CD1c-positive myeloid dendritic cell (primary cell): Measurements from ENCODE around the gene USP36.
"Not testable (repeated sequence)": the region's sequence is repeated elsewhere in the genome, so short reads cannot be mapped to it uniquely, and the experiment has no call there.

ENCODE experiments used
- DNase-seq: peaks from one replicate; pipeline ENCODE4 v3.0.0-alpha.2; 2016; ENCODE audit errors: extremely low spot score

The USP36 gene

DNA sequence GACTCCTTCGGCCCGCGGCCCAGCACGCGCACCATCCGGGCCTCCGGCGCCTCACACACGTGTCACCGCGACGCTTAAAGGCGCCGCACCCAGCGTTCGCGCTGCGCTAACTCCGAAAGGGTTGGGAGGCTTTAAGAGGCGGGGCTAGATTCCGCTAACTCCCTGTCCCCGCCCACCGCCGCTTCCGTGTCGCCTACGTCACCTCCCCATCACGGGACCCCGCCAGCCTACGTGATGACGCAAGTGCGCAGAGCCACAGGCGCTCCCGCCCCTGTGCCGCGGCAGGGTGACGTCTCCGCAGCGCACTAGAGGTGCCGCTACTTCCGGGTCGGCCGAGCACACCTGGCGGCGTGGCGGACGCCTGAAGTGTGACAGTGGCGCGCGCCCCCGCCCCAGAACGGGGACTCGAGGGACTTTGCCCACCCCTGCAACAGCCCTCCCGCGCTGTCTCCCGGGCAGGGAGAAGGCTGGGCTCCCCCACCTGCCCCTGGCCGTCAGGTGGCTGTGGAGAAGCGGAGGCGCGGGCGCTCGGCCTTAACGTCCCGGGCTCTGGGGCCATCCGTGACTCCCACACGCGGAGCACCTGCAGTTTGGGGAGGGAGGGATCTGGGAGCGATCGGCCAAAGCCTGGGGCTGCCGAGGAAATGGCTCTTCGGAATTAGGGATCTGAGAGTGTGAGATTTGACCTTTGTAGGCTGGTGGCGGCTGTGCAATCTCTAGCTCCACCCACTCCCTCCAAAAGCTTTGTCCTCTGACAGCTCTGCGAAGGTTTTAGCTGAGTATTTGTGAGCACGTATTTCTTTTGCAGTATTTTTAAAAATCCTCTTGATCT lies at the start of gene USP36:
Gene USP36 (minus strand): TSS at position 35 of the 832 bp plus-strand sequence. CDS start 4,451 bp downstream, outside the sequence.
- peak; percentile 100 for DNase-seq

GRCh38 chr17:78890096-78890495 lies 49.5 kb upstream of the USP36 start:
- DNase-seq = not testable (repeated sequence)

DNA sequence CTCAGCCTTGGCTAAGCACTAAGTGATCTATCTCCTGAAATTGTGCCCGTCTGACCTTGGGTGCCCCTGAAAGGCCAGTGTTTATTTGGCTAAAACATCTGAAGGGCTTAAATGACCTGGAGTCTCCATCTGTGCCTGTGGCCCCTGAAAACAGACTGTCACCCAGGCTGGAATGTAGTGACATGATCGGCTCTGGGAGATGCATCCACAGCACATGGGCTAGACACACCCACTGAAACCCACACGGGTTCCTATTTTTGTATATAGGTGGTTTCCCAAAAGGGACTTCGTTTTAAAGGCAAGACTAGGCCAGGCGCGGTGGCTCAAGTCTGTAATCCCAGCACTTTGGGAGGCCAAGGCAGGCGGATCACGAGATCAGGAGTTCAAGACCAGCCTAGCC lies 48.9 kb upstream of the USP36 start:
- peak; percentile 89 for DNase-seq

DNA sequence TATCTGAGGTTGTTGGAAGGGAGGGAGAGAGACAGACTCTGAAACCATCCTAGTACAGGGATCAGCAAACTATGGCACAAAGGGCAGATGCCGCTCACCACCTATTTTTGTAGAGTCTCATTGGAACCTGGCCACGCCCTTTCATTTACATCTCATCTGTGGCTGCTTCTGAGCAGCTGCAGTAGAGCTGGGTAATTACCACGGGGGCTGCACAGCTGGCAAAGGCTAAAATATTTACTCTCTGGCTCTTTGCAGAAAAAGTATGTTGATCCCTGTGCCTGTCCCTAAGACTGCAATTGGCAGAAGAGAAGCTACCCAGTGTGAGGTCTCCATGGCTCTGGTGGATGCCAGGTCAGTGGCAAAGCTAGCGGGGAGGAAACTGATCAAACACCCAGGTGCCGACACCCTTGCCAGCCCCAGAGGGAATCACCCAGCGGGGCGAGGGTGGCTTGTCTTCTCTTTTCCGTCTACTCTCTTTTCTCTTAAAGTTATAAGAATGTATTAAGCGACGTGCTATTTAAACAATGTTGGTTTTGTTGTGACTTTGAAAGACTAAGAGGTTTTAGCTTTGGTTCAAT lies 48.4 kb upstream of the USP36 start:
- no peak for DNase-seq

GRCh38 chr17:78886954-78887353 lies 46.3 kb upstream of the USP36 start:
- DNase-seq = no peak

- DNase-seq = no peak
Measured at GRCh38 chr17:78885956-78886355, 45.3 kb upstream of the USP36 start.

DNA sequence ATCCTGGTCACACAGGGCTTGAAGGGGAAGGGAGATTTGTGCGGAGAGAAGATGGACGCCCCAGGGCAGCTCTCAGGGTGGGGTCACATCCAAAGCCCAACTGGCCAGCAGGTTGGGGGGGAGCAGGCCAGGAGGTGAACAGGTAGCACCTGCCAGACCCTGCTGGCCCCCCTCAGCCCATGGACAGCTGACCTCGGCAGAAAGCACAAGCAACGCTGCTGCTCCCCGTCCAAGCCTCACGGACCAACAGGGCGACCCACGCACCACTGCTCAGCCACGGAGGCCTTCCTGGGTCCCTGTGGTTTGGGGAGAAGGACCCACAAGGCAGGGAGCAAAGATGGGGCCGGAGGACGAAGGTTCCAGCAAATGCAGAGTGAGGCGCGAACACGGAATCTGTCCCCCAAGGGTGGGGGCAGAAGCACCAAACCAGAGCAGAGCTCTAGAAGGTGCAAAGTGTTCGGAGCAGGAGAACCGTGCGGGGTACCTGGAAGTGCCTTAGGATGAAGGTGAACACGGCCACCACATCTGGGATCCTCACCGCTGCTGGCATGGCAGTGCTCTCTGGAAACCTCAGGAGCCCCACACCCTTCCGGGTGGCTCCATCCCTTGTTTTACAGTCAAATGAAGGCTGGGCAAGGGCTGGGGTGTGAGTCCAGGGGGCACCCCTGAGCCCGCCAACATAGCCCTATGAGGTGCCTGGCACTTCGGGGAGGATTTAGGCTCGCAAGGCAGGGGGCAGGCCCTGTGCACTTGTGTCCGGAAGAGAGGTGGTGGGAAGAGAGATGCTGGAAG lies 44.5 kb upstream of the USP36 start:
- DNase-seq = no peak

DNA sequence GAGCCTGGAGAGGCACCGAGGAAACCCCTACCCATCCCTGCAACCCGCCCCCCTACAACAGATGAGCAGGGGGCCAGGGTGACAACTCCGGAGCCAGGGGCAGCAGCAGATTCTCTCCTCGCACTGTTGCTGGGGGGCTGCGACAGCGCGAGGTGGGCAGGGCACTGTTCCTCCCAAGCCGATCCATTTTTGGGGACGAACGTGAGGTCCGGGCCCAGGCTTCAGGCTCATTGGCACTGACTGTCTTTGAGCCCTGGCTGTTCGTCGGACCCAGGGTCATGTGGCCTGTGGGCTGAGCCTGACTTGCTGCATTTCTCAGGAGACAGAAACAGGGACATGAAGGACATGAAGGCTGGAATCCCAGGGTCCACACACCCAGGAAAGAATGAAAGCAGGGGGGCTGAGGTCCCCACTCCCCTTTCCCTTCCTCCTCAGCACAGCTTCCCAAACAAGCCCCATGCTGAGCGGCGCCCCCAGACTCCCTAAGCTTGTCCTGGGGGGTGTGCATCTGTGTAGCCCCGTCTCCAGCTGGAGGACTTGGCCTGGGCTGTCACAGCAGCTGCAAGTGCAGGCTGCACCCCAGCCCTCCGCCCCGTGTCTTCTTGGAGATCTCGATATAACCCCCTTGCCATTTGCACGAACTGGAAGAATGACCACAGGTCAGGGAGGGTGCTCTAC lies 43.7 kb upstream of the USP36 start:
- no peak for DNase-seq

DNA sequence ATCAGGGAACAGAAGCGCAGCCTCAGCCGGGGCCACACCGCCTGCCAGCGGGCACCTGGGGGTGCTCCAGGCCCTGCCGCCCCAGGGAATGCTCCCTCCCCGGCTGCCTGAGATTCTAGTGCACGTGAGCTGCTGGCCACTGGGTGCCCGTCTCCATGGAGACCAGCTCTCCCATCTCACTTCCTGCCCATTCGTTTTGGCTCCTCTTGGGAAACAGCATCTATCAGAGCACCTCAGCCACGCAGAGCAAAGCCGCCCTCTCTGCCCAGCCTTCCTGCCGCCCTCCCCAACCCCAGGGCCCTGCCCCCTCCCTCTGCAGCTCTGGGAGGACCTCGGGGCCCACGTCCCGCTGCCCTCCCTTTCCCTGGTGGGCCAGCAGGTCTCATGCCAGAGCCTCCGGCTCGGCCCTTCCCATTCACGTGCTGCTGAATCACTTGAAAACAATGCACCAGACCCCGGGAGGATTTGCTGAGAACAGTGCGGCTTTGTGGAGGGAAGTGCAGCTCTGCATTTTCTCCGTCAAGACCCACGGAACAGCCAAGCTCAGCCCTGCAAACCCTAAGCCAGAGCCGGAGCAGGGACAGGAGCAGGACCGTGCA lies 43.0 kb upstream of the USP36 start:
- peak; percentile 81 for DNase-seq

DNA sequence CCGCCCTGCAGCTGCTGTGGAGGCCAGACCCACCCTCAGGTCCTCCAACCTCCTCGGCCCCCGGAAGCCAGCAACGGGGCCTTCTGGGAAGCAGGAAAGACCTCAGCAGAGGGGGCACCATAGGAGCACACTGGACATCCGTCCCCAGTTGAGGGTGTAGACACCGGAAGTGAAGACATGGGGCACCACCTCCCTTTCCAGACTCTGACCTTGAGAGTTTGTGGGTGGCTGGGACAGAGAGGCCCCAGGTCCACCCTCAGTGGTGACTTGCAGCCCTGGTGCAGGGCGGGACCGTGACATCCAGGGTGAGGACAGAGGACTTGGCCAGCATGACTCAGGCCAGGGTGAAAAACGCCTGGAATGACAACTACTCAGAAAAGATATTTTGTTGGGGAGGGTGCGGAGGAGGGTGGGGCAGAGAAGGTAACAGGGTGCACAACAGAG lies 42.5 kb upstream of the USP36 start:
- DNase-seq = peak; percentile 94

DNA sequence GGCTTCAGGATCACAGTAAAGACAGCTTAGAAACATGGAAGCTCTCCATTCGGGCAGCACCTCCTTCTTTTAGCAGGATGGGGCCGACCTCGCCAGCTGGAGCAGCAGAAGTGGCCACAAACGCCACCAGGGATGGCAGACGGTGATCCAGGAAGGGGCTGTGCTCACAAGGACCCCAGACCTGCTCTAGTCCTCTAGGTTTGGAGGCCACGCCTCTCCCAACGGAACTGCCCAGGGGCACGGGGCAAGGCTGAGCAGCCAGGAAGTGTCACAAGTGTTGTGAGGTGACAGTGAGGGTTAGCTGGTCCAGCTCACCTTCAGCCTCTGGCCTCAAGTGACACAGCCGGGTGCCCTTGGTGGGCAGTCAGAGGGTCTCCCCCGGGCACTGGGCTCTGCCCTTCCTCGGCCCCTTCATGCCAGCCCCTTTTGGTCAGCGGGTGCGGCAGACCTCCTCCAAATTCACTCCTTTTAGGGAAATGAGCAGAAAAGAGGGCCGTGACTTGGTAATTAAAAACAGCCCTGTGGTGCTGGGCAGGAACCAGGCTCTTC lies 42.0 kb upstream of the USP36 start:
- peak; percentile 52 for DNase-seq

DNA sequence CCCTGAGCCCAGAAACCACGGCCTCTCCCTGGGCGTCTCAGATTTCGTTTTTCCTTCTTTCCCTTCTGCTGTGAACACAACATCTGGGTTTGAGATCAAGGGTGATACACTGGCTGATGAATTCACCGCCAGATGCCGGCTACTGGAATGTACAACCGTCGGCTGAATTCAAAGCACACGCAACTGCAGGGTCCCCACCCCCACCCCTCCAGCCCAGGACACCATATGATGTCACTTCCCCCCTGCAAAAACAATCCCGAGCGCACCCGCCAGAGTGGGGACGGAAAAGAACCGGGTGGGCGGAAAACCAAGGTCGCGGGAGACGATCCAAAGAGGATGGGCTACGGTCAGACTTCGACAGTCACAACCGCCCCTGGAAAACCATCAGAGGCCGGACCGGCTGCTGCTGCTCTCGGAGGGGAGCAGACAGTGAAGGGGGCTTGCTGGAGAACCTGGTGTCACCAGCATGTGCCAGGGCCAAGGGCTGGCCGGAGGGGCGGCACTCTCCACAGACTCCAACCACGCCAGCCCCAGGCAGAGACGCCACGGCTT lies 39.1 kb upstream of the USP36 start:
- DNase-seq = peak; percentile 83

GRCh38 chr17:78878871-78879527 lies 38.4 kb upstream of the USP36 start:
- no peak for DNase-seq

- no peak for DNase-seq
Measured at GRCh38 chr17:78878261-78878660, 37.6 kb upstream of the USP36 start.

GRCh38 chr17:78876954-78877517 lies 36.4 kb upstream of the USP36 start:
- not testable (repeated sequence) for DNase-seq

DNA sequence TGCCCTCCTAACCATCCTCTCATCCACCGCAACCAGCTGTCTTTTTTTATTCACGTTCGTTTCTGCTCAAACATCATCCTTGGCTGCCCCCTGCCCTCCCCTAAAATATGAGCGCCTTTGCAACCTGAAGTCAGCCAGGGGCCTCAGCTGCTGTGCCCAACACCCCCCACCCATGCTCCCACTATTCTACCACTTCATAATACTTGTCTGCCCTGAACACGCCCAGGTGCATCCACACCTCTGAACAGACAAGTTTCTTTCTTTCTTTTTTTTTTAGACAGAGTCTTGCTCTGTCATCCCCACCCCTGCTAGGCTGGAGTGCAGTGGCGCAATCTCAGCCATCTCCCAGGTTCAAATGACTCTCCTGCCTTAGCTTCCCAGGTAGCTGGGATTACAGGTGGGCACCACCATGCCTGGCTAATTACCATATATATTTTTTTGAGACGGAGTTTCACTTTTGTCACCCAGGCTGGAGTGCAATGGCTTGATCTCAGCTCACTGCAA lies 35.5 kb upstream of the USP36 start:
- no peak for DNase-seq

- DNase-seq = peak; percentile 49
Measured at GRCh38 chr17:78875363-78876093, 34.9 kb upstream of the USP36 start.

DNA sequence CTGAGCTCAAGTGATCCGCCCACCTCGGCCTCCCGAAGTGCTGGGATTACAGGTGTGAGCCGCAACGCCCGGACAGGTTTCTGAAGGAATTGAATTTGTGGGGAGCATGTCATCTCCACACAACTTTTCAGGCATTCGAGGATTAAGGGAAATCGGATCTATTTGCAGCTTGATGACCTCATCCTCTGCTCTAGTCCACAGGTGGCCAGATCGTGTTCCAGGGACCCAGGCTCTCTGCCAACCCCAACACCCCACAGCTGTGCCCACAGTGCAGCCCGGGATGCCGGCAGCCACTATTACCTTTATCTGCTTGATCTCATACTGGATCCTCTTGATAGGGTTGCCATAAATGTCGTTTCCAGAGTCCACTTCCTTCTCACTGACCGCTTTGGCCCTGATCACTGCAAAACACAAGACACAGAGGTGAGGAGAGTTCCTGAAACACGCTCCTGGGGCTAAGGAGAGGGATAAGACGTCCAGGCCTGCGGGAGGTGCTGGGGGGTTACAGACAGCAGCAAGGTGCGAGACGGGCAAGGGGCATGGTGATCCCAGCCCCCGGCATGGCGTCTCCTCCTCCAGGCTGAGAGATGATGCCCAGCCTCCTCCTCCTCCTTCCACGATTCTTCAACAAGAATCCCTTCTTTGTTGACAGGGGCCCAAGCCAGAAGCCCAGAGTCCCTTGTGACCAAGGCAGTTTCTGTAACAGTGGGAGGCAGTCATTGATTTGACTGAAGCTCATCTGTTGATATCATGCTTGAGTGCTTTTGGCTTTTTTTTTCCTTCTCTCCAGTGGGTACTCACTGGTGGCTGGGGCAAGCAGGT lies 33.1 kb upstream of the USP36 start:
- no peak for DNase-seq
